Measurements from ENCODE around the gene SLCO4A1.

DNA sequence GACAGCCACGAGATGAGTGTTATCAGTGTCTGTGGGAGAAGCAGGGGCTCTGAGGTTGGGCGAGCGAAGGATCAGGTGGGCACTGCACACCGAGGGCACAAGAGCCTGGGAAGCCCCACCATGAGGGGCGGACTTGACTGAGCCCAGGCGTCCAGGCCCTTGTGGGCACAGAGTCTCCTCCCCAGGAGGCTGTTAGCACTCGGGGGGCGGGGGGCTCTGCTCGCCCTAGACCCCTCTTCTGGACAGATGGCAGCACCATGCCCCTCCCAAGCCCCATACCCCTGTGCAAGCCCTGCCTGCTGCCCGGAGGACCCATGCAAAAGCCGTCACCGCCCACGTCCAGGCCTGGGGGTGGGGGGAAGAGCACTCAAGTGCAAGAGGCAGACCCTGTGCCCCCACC is 21.7 kb upstream of the SLCO4A1 start:
- TF ChIP-seq, protein P1, sequence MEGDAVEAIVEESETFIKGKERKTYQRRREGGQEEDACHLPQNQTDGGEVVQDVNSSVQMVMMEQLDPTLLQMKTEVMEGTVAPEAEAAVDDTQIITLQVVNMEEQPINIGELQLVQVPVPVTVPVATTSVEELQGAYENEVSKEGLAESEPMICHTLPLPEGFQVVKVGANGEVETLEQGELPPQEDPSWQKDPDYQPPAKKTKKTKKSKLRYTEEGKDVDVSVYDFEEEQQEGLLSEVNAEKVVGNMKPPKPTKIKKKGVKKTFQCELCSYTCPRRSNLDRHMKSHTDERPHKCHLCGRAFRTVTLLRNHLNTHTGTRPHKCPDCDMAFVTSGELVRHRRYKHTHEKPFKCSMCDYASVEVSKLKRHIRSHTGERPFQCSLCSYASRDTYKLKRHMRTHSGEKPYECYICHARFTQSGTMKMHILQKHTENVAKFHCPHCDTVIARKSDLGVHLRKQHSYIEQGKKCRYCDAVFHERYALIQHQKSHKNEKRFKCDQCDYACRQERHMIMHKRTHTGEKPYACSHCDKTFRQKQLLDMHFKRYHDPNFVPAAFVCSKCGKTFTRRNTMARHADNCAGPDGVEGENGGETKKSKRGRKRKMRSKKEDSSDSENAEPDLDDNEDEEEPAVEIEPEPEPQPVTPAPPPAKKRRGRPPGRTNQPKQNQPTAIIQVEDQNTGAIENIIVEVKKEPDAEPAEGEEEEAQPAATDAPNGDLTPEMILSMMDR (IDR thresholded peaks at IDR 0.05) = no peak
- TF ChIP-seq EP300 (IDR thresholded peaks at IDR 0.05) = no peak
- no peak for TF ChIP-seq POLR2A (IDR thresholded peaks at IDR 0.05)
